ENCODE measurements around the gene MED29. TPM values are rescaled to one million over a fixed set of nuclear protein-coding genes. Genes with fewer than 3 reads are reported as not detected.

MED29 gene
- total RNA-seq, 4 donors from 2014 or later, result 25.4 to 52.8 (median 41.0) TPM

DNA sequence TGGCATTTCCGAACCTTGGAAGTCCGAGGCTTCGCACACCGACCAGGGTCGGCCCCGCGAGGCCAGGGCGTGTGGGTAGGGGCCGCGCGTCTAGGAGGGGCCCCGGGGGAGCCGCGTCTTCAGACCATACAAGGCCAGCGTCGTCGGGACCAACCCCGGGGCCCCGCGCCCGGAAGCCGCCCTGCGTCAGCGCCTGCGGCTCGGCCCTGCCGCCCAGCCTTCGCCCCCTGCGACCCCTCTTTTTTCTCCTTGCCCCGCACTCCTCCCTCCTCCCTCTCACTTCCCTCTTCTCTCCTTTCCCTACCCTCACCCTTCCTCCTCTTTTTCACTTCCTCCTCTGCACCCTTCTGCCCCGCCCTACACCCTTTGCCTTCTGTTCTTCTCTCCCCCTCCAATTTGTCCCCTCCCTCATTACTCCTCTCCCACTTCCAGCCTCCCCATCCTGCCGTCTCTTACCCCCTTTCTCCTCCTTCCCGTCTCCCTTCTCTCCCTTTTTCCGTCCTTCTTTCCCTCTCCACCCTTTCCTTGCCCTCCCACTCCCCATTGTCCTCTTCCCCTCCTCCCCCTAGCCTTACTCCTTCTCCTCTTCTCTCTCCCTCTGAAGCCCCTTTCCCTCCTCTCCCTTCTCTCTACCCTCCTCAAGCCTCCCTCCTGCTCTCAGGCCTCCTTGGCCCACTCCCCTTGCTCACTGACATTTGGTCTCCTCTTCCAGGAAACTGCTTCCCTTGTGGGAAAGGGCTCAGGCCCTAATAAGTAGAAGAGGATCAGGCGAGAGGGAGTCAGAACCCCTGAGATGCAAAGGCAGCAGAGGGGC is 19.0 kb downstream of the MED29 start:
- H3K27me3 ChIP-seq, result no peaks in the 10 kb centered on the region

DNA sequence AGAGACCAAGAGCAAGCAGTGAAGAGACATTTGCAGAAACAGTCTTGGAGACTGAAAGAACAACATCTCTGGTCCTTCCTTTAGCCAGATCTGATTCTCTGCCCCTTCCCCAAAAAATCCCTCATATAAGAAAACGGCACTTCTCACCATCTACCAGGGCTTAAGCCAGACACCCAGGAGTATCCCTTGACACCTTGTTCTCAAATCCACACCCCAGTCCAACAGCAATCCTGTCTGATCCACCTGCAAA is 19.6 kb downstream of the MED29 start:
- Histone ChIP-seq H3K4me1 (peaks cover 0 to 42% (median 17%) of the 10 kb centered on the region in 4 donors), H3K4me3 (peak overlapping the region; percentile 78 to 96 (median 92)), H3K36me3 (peaks cover 0 to 20% (median 4%) of the 10 kb centered on the region in 3 donors), H3K27ac (peak overlapping the region; percentile 98 to 100 (median 100)), H3K27me3 (no peaks in the 10 kb centered on the region), H3K9me3 (no peaks in the 10 kb centered on the region)
- no peak for DNase-seq
- no peak for TF ChIP-seq POLR2A (IDR thresholded peaks at IDR 0.05)
- TF ChIP-seq, protein P1, sequence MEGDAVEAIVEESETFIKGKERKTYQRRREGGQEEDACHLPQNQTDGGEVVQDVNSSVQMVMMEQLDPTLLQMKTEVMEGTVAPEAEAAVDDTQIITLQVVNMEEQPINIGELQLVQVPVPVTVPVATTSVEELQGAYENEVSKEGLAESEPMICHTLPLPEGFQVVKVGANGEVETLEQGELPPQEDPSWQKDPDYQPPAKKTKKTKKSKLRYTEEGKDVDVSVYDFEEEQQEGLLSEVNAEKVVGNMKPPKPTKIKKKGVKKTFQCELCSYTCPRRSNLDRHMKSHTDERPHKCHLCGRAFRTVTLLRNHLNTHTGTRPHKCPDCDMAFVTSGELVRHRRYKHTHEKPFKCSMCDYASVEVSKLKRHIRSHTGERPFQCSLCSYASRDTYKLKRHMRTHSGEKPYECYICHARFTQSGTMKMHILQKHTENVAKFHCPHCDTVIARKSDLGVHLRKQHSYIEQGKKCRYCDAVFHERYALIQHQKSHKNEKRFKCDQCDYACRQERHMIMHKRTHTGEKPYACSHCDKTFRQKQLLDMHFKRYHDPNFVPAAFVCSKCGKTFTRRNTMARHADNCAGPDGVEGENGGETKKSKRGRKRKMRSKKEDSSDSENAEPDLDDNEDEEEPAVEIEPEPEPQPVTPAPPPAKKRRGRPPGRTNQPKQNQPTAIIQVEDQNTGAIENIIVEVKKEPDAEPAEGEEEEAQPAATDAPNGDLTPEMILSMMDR (IDR thresholded peaks at IDR 0.05), result no peak

More for the DNA sequence above, 19.0 kb downstream of the MED29 start:
- Histone ChIP-seq H3K36me3 (peaks cover 0 to 20% (median 4%) of the 10 kb centered on the region in 3 donors), H3K27ac (peak overlapping the region; percentile 98 to 100 (median 100)), H3K4me3 (peak overlapping the region; percentile 78 to 96 (median 92)), H3K4me1 (peaks cover 0 to 43% (median 23%) of the 10 kb centered on the region in 4 donors), H3K9me3 (no peaks in the 10 kb centered on the region)
- TF ChIP-seq POLR2A (IDR thresholded peaks at IDR 0.05), result peak; percentile 52 to 71
- TF ChIP-seq, protein P1 (IDR thresholded peaks at IDR 0.05), result peak in 1 of 6 experiments; percentile 17
- peak; percentile 77 to 92 (median 86) for DNase-seq

DNA sequence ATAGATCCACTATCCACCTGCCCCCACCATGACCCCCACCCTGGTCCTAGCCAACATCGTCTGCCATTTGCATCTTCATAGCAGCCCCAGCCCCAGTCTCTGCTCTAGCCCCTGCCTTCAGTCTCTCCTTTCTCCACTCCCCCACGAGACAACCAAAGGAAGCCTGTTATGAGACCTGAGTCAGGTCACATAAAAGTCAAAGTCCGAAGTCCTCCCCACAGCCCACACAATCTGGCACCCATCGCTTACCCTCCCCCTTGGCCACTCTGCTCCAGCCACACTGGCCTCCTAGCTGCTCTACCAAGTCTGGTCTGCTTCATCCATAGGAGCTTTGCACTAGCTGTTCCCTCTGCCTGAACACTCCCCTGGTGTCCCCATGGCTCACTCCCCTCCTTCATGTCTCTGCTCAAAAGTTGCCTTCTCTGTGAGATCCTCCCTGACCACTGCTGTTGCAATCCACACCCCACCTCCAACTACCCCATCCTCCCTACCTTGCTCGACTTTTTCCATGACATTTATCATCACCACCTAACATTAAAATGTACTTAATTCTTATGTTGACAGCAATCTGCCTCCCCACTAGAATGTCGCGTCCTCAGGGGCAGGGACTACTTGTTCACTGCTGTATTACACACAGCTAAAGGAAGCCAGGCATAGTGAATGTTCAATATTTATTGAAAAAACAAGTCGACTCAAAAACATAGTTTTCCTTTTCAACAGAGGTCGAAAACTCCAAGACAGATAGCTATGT is 20.1 kb downstream of the MED29 start:
- Histone ChIP-seq H3K27me3 (no peaks in the 10 kb centered on the region), H3K4me3 (peak overlapping the region; percentile 78 to 96 (median 92)), H3K27ac (peak overlapping the region; percentile 98 to 100 (median 100)), H3K4me1 (peaks cover 0 to 44% (median 14%) of the 10 kb centered on the region in 4 donors), H3K9me3 (no peaks in the 10 kb centered on the region), H3K36me3 (peaks cover 0 to 20% (median 4%) of the 10 kb centered on the region in 3 donors)
- TF ChIP-seq, protein P1 (IDR thresholded peaks at IDR 0.05), result peak in 3 of 6 experiments; percentile 3 to 28 (median 7)
- peak; percentile 88 to 91 for TF ChIP-seq POLR2A (IDR thresholded peaks at IDR 0.05)
- DNase-seq, result peak; percentile 50 to 88 (median 85)

DNA sequence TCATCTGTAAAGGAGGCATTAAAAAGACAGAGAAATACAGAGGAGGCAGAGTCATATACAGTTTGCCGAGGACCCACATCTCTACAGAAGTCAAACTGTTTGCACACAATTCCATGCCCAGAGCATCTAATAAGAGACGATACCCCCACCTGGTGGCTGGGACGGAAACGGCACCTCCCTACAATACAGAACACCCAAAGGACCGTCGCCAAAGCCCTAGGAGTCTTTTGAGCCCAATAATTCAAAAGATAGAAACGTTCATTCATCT is 20.6 kb downstream of the MED29 start:
- peak overlapping the region; percentile 62 to 96 (median 84) for H3K4me3 ChIP-seq
- no peaks in the 10 kb centered on the region for H3K9me3 ChIP-seq
- no peaks in the 10 kb centered on the region for H3K27me3 ChIP-seq
- no peak for TF ChIP-seq POLR2A (IDR thresholded peaks at IDR 0.05)
- TF ChIP-seq, protein P1 (IDR thresholded peaks at IDR 0.05), result peak; percentile 87 to 100 (median 98)
- H3K36me3 ChIP-seq, result peaks cover 0 to 20% (median 4%) of the 10 kb centered on the region in 3 donors
- H3K4me1 ChIP-seq, result peaks cover 0 to 47% (median 14%) of the 10 kb centered on the region in 4 donors
- peak overlapping the region; percentile 98 to 100 (median 100) for H3K27ac ChIP-seq
- peak; percentile 90 to 98 (median 96) for DNase-seq

DNA sequence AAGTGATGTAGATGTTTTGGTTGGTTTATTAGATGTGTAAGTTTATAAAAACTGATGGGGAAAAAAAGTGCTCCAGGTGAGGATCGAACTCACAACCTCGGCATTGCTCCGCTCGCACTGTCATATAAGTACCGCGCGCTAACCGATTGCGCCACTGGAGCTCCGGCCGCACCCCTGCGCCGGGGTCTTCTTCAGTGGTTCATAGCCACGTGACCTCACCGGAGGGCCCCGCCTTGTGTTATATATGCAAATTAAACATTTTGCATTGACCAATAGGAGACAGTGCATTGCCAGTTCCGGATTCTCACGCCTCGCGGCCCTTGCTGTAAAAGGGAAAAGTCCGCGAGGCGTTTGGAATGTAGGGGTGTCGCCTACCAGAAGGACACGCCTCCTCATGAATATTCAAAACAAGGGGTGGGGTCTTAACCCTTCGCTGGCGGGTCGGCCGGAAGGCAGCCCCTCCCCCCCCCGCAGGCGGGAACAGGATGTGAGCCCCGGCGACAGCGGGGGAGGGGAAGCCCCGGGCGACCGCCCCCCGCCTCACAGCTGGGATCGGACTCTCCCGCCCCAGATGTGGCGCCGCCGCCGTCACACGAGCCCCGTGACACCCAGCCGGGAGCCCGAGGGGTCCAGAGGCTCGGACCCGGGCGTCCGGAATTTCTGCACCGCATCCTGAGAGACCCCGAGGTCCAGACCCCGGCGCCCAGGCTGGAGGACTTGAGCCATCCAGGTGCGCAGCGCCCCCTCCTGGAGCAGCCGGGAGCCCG is 21.1 kb downstream of the MED29 start, which contains the start of gene PLEKHG2:
Gene PLEKHG2 (plus strand): TSS at position 570 of the 767 bp plus-strand sequence. CDS start 1,418 bp downstream, outside the sequence.
- TF ChIP-seq, protein P1 (IDR thresholded peaks at IDR 0.05), result peak; percentile 78 to 92 (median 90)
- TF ChIP-seq POLR2A (IDR thresholded peaks at IDR 0.05), result peak; percentile 84 to 93
- DNase-seq, result peak; percentile 97 to 98 (median 97)
- H3K4me1 ChIP-seq, result peaks cover 0 to 47% (median 14%) of the 10 kb centered on the region in 4 donors

More for the DNA sequence above, 21.1 kb downstream of the MED29 start, which contains the start of gene PLEKHG2:
- Histone ChIP-seq H3K36me3 (peaks cover 0 to 17% (median 4%) of the 10 kb centered on the region in 3 donors), H3K27me3 (no peaks in the 10 kb centered on the region), H3K27ac (peak within 1 kb of the TSS; percentile 98 to 100 (median 100)), H3K4me3 (peak within 1 kb of the TSS; percentile 62 to 96 (median 84)), H3K9me3 (no peaks in the 10 kb centered on the region)

Measured in Peyer's patch (tissue), 4 donors.